Activated CD8-positive, alpha-beta memory T cell treated with anti-CD3 and anti-CD28 coated beads, Interleukin-2, amount 50 U/mL, for 1 hour (primary cell): ENCODE measurements around the gene TAB2.
A peak's percentile ranks its signal among the peaks of the same experiment; 100 is the strongest.

Source experiments
- DNase-seq: peaks from one replicate; pipeline ENCODE4 v3.0.0-alpha.2; 2020; ENCODE audit errors: extremely low read depth

The TAB2 gene

GRCh38 chr6:149317644-149318571, at the start of gene TAB2:
TAB2 (plus strand) TSS chr6:149317712; CDS start chr6:149369998, 52,286 bp downstream.
- DNase-seq = peak; percentile 57

GRCh38 chr6:149268146-149268545, 49.4 kb upstream of the TAB2 start:
- no peak for DNase-seq

- DNase-seq = no peak
Measured at GRCh38 chr6:149268768-149269167, 48.7 kb upstream of the TAB2 start.

- DNase-seq = no peak
Measured at GRCh38 chr6:149270616-149271015, 46.9 kb upstream of the TAB2 start.

GRCh38 chr6:149271348-149272340, 45.9 kb upstream of the TAB2 start:
- peak; percentile 58 for DNase-seq

GRCh38 chr6:149273318-149273717, 44.2 kb upstream of the TAB2 start:
- DNase-seq = no peak

- DNase-seq = no peak
Measured at GRCh38 chr6:149275621-149276020, 41.9 kb upstream of the TAB2 start.

- DNase-seq = no peak
Measured at GRCh38 chr6:149277621-149278020, 39.9 kb upstream of the TAB2 start.

- DNase-seq = no peak
Measured at GRCh38 chr6:149278997-149279396, 38.5 kb upstream of the TAB2 start.

GRCh38 chr6:149284904-149285303, 32.6 kb upstream of the TAB2 start:
- no peak for DNase-seq

- no peak for DNase-seq
Measured at GRCh38 chr6:149285626-149286025, 31.9 kb upstream of the TAB2 start.

- no peak for DNase-seq
Measured at GRCh38 chr6:149286905-149287304, 30.6 kb upstream of the TAB2 start.

GRCh38 chr6:149289192-149289781, 28.2 kb upstream of the TAB2 start:
- DNase-seq = no peak

GRCh38 chr6:149289966-149290365, 27.5 kb upstream of the TAB2 start:
- no peak for DNase-seq

- DNase-seq = no peak
Measured at GRCh38 chr6:149293244-149293643, 24.3 kb upstream of the TAB2 start.

- no peak for DNase-seq
Measured at GRCh38 chr6:149300563-149300962, 16.9 kb upstream of the TAB2 start.

GRCh38 chr6:149302723-149303122, 14.8 kb upstream of the TAB2 start:
- no peak for DNase-seq

GRCh38 chr6:149303468-149303867, 14.0 kb upstream of the TAB2 start:
- no peak for DNase-seq

- no peak for DNase-seq
Measured at GRCh38 chr6:149305372-149305771, 12.1 kb upstream of the TAB2 start.

GRCh38 chr6:149306967-149307366, 10.5 kb upstream of the TAB2 start:
- DNase-seq = no peak

- no peak for DNase-seq
Measured at GRCh38 chr6:149311293-149311692, 6.2 kb upstream of the TAB2 start.

GRCh38 chr6:149311766-149312165, 5.7 kb upstream of the TAB2 start:
- no peak for DNase-seq
